Measurements from ENCODE around the gene MYL12B.

DNA sequence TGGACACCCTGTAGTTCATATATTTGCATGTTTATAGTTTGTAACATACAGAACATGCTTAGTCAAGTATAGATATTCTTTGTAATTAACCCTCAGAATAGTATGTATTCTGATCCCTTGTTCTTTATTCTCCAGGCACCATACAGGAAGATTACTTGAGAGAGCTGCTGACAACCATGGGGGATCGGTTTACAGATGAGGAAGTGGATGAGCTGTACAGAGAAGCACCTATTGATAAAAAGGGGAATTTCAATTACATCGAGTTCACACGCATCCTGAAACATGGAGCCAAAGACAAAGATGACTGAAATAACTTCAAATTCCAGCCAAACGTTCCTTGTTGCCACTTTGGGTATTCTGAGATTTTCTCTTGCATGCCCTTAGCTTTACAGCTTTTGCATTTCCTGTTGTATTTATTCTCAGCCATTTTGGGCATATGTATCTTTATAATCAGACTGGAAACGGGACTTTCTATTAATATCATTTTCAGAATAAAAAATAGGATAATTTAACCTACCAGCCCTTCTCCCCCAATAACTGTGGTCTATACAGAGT is 6.2 kb upstream of the MYL12B start:
- TF ChIP-seq, protein P1, sequence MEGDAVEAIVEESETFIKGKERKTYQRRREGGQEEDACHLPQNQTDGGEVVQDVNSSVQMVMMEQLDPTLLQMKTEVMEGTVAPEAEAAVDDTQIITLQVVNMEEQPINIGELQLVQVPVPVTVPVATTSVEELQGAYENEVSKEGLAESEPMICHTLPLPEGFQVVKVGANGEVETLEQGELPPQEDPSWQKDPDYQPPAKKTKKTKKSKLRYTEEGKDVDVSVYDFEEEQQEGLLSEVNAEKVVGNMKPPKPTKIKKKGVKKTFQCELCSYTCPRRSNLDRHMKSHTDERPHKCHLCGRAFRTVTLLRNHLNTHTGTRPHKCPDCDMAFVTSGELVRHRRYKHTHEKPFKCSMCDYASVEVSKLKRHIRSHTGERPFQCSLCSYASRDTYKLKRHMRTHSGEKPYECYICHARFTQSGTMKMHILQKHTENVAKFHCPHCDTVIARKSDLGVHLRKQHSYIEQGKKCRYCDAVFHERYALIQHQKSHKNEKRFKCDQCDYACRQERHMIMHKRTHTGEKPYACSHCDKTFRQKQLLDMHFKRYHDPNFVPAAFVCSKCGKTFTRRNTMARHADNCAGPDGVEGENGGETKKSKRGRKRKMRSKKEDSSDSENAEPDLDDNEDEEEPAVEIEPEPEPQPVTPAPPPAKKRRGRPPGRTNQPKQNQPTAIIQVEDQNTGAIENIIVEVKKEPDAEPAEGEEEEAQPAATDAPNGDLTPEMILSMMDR (IDR thresholded peaks at IDR 0.05), result no peak
- no peak for TF ChIP-seq POLR2A (IDR thresholded peaks at IDR 0.05)

Data from right lobe of liver (tissue), 4 donors.